GM12865 (cell line): ENCODE measurements around the gene PTPRF.
A peak's percentile ranks its signal among the peaks of the same experiment; 100 is the strongest.

Experiments
- DNase-seq: peaks from one replicate; pipeline ENCODE4 v3.0.0; 2010; ENCODE audit warnings: low read depth
- H3K4me3 ChIP-seq: 2 replicates; pipeline ENCODE4 v1.5.1; 2011; ENCODE audit warnings: mild to moderate bottlenecking, low read depth, low read length, control low read depth
- TF ChIP-seq, protein P1 (sequence below): IDR thresholded peaks from 2 replicates; pipeline ENCODE4 v1.5.1; 2011; ENCODE audit warnings: low read length, control low read depth, low read depth, inconsistent platforms; ENCODE audit not compliant: insufficient read depth; ENCODE audit errors: missing control alignments

The PTPRF gene

DNA sequence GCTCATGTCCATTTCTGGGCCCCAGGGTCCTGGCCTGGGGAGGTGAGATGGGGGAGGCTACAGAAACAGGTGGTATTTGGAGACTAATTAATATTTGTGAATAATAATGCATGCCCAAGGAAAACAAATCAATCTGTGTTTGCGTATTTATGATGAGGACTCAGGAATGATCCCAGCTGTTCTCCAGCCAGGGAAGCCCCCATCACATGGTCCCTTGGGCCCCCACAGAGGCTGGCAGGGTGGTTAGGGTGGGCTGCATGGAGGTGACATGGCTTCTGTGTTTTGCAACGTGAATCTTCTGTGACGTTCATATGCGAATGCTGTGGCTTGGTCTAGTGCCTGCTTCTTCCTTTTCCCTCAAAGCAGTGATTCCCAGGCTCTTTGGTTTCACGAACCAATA lies 10.5 kb downstream of the PTPRF start:
- no peak for DNase-seq
- TF ChIP-seq, protein P1, sequence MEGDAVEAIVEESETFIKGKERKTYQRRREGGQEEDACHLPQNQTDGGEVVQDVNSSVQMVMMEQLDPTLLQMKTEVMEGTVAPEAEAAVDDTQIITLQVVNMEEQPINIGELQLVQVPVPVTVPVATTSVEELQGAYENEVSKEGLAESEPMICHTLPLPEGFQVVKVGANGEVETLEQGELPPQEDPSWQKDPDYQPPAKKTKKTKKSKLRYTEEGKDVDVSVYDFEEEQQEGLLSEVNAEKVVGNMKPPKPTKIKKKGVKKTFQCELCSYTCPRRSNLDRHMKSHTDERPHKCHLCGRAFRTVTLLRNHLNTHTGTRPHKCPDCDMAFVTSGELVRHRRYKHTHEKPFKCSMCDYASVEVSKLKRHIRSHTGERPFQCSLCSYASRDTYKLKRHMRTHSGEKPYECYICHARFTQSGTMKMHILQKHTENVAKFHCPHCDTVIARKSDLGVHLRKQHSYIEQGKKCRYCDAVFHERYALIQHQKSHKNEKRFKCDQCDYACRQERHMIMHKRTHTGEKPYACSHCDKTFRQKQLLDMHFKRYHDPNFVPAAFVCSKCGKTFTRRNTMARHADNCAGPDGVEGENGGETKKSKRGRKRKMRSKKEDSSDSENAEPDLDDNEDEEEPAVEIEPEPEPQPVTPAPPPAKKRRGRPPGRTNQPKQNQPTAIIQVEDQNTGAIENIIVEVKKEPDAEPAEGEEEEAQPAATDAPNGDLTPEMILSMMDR: no peak
- no peak overlapping the region for H3K4me3 ChIP-seq

DNA sequence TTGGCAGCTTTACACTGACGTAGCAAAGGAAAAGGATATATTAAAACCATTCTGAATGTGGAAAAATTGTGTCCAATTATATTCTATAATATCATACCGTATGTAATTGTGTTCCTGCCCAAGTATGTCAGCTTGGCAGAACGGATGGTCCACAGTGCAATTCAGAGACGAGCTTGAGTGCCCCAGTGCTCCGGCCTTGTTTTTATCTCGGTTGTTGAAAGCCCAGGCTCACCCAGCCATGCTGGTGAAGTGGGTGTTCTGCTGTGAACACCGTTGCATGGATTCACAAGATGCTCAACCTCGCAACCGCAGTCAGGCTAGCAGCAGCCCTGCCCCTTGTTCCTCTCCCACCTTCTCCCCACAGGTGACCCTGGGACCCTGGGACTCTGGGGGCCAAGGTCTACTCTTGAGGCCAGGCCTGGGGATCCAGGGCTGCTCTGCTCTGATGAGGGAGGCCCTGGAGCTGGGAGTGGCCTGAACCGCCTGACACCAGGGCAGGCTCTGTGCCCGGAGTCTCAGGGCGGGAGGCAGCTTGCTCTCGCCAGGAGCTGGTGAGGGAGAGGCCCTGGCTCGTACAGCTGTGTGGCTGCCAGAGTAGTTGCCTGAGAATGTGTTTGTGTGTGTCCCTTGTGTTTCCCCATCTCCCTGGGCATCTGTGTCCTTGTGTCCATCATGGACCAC lies 11.2 kb downstream of the PTPRF start:
- DNase-seq: no peak
- H3K4me3 ChIP-seq: no peak overlapping the region
- TF ChIP-seq, protein P1: no peak

DNA sequence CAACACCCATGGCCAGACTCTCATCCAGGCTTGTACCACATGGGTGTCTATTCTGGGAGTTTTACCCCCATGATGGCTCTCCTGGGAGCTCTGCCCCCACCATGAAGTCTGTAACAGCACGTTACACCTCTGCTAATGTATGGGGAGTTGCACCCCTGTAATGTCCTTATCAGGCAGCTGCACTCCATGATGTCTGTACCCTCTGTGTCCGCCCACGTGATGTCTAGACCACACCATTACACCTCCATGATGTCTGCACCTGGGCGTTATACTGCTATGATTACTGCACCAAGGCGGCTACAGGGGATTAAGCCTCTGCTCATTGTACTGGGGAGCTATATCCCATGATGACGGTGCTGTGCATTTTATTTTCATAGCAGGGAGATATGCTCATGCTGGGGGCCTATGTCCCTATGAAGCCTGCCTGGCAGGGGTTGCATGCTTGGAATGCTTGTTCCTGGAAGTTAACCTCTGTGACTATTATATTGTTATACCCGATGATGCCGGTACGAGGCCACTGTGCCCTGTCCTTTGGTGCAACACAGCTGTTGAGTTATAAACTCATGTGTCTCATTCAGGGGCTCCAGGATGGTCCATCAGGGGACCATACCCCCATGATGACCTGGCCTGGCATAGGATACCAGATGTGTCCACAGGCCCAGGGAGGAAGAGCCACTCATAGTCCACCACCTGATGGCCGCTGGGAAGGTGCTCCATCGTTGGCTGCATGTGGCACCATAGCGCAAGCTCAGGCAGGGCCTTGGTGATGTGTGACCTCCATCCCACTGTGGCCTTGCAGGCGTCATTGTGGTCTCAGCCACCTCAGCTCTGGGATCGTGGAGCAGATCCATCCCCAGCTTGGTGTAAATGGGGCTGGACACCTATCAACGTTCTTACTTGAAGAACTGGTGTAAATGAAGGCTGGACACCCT lies 12.1 kb downstream of the PTPRF start:
- H3K4me3 ChIP-seq: no peak overlapping the region
- DNase-seq: no peak
- TF ChIP-seq, protein P1: no peak

DNA sequence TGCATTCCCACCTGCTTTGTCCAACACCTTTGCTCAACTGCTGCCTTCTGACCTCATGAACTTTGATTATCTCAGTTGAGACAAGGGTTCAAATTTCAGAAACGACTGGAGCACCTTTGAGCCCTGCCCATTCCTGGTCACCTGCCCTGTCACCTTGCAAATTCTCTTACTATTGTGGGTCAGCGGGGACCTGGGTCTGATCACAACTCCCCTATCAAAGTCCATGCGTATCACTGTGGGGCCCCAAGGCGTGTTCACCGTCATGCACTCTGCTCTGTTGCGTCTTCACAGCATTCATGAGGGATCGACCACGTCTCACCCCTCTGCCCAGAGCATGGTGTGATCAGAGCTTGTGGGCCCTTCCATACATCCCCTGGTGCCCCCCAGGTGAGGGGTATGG lies 12.9 kb downstream of the PTPRF start:
- H3K4me3 ChIP-seq: no peak overlapping the region
- TF ChIP-seq, protein P1: no peak
- DNase-seq: no peak

DNA sequence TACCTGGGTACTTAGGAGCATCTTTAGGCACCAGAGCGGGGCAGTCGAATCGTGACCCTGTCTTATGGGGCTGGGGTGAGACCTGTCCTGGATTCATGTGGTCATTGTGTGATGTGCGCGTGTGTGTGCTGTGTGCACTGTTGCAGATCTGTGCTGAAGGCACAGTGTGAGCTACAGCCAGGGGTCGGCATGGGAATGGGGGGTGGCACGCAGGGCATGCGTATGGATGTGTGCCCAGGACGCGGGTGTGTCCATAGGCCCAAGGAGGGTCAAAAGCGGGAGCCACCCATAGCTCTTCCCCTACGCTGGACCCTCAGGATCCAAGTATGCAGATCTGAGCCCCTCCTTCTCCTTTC lies 14.6 kb downstream of the PTPRF start:
- DNase-seq: no peak

DNA sequence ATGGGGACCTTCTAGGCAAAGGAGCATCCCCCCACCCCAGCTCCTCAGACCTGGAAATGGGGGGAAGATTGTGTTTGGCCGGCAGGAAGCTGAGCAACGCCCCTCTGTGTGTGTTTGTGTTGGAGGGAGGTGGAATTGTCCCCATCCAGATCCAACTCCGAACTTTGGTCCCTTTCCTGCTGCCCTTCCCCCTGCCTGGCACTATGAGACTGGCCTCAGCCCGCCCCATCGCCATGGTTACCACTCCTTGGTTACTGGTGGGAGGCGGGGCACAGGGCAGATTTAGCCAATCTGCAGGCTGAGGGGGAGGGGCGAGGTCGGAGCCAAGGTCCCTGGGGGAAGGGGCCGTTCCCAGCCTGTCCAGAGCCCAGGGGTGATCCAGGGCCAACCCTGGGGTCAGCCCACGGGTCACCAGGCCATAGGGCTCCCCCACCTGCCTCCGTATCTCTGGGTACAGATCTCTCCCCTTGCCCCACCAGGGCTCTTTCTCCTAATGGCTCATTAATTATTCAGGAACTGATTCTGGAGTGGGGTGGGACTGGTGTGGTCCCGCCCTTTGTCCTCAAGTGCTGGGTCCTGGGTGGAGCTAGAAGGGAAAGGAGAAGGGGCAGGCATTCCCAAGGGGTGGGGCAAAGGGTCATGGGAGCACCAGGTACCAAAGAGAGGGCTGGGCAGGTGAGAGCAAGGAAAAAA lies 15.2 kb downstream of the PTPRF start:
- DNase-seq: peak; percentile 29
- TF ChIP-seq, protein P1: no peak
- no peak overlapping the region for H3K4me3 ChIP-seq

More for the DNA sequence above, 14.6 kb downstream of the PTPRF start:
- no peak overlapping the region for H3K4me3 ChIP-seq
- TF ChIP-seq, protein P1: no peak
